Activated CD4-positive, alpha-beta memory T cell treated with anti-CD3 and anti-CD28 coated beads, Interleukin-2, amount 10 ng/mL, durations not matched to agents 7 days and 5 days (primary cell): Measurements from ENCODE around the gene EFEMP2. TPM values are rescaled to one million over a fixed set of nuclear protein-coding genes. Genes with fewer than 3 reads are reported as not detected.

Experiments
- CTCF ChIA-PET: fragments of 350-600 bp; sonication (Branson Sonifier 250); formaldehyde crosslinking; loops from one replicate; lab custom pipeline; 2021; ENCODE audit warnings: antibody characterized with exemption, inconsistent platforms; lab: Charles Lee
- POLR2A ChIA-PET: fragments of 350-600 bp; sonication (Branson Sonifier 250); formaldehyde crosslinking; loops from one replicate; lab custom pipeline; 2021; ENCODE audit warnings: antibody characterized with exemption; lab: Charles Lee
- DNase-seq: peaks from one replicate; pipeline ENCODE4 v3.0.0-alpha.2; 2020
- H3K27ac Mint-ChIP-seq: one replicate; pipeline ENCODE4 v1.8.0; 2021; ENCODE audit warnings: mild to moderate bottlenecking, mixed read lengths
- H3K27me3 Mint-ChIP-seq: one replicate; pipeline ENCODE4 v1.8.0; 2021; ENCODE audit warnings: mixed read lengths
- H3K36me3 Mint-ChIP-seq: one replicate; pipeline ENCODE4 v1.8.0; 2021; ENCODE audit warnings: low read depth, mixed read lengths
- H3K4me1 Mint-ChIP-seq: one replicate; pipeline ENCODE4 v1.8.0; 2021; ENCODE audit warnings: mixed read lengths
- H3K4me3 Mint-ChIP-seq: one replicate; pipeline ENCODE4 v1.8.0; 2021; ENCODE audit warnings: mild to moderate bottlenecking, mixed read lengths
- H3K9me3 Mint-ChIP-seq: one replicate; pipeline ENCODE4 v1.8.0; 2021; ENCODE audit warnings: mixed read lengths
- total RNA-seq, 2 experiments: library from RNA; stranded (reverse); gene quantifications; one replicate each; pipeline ENCODE4 v1.2.3, GENCODE V29; 2021

The EFEMP2 gene
- total RNA-seq, 2 experiments from 2014 or later, result 13.8 to 14.7 TPM

DNA sequence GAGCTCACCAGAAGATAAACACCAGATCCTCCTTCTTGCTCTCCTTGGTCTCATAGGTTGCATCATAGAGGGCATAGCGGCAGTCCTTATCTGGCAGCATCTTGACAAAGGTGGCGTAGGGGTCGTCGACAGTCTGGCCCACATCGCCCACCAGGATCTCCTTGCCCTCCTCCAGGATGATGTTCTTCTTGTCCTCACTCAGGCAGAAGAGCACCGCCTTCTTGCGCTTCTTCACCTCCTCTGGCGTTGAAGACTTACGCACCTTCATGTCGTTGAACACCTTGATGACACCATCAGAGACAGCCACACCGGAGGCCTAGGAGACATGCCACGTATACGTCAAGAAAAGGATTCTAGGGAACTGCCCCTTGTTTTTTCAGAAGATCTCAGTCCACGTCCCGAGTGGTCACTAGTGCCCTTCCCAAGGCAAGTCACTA is 16.7 kb downstream of the EFEMP2 start:
- Mint-ChIP-seq H3K4me1 (peaks cover 48% of the 10 kb centered on the region), H3K36me3 (peaks cover 68% of the 10 kb centered on the region), H3K27ac (peak overlapping the region; percentile 83), H3K27me3 (no peaks in the 10 kb centered on the region), H3K9me3 (peaks cover 5% of the 10 kb centered on the region), H3K4me3 (peak overlapping the region; percentile 91)
- ChIA-PET POLR2A (interaction anchor here (0.7 to 8.9 kb wide), 7 partner anchors 14 to 241 kb away, joined by 3 to 284 read pairs (median 8); partner anchors contain the start of genes AP5B1, BANF1, CCDC85B and EFEMP2), CTCF (interaction anchor here (1.4 to 8.7 kb wide), 2 partner anchors 32 to 144 kb away, joined by 4 to 251 read pairs; partner anchors contain the start of genes CCDC85B, FIBP and KAT5)
- no peak for DNase-seq

GRCh38 chr11:65854852-65855837 is 17.5 kb downstream of the EFEMP2 start:
- Mint-ChIP-seq H3K27me3 (no peaks in the 10 kb centered on the region), H3K36me3 (peaks cover 72% of the 10 kb centered on the region), H3K27ac (peak overlapping the region; percentile 83), H3K9me3 (peaks cover 5% of the 10 kb centered on the region), H3K4me3 (peak overlapping the region; percentile 91), H3K4me1 (peaks cover 45% of the 10 kb centered on the region)
- ChIA-PET CTCF (interaction anchor here (1.4 to 8.7 kb wide), 2 partner anchors 33 to 143 kb away, joined by 4 to 251 read pairs; partner anchors contain the start of genes CCDC85B, FIBP and KAT5), POLR2A (interaction anchor here (0.7 to 8.9 kb wide), 6 partner anchors 15 to 147 kb away, joined by 3 to 284 read pairs (median 18); partner anchors contain the start of genes AP5B1, BANF1, CCDC85B and EFEMP2)
- DNase-seq, result no peak

DNA sequence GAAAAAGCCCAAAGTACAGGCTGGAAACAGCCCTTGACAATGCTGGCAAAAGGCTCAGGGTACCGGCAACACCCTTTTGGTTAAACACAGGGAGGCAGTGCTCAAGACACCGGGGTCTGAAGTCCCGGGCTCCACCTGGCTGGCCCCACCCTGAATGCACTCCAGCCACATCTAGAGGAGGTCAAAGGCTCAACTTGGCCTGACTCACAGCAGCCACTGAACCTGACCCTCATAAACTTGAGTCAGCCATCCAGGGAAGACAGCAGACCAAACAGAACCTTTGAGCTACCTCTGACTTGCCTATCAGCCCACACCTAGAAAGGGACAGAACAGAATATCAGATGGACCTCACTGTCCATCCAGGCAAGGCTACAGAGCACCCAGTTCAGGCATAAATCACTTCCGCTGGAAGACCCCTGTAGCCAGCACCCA is 18.4 kb downstream of the EFEMP2 start:
- POLR2A ChIA-PET, result interaction anchor here (1.5 to 2.5 kb wide), 3 partner anchors 9 to 21 kb away, joined by 4 to 8 read pairs (median 5); partner anchors contain the start of gene SNX32
- H3K27me3 Mint-ChIP-seq, result no peaks in the 10 kb centered on the region
- DNase-seq, result no peak
- H3K27ac Mint-ChIP-seq, result no peak overlapping the region
- CTCF ChIA-PET, result no interaction called here
- H3K9me3 Mint-ChIP-seq, result peaks cover 5% of the 10 kb centered on the region
- peak overlapping the region; percentile 39 for H3K4me3 Mint-ChIP-seq
- H3K4me1 Mint-ChIP-seq, result peaks cover 42% of the 10 kb centered on the region
- peaks cover 70% of the 10 kb centered on the region for H3K36me3 Mint-ChIP-seq

DNA sequence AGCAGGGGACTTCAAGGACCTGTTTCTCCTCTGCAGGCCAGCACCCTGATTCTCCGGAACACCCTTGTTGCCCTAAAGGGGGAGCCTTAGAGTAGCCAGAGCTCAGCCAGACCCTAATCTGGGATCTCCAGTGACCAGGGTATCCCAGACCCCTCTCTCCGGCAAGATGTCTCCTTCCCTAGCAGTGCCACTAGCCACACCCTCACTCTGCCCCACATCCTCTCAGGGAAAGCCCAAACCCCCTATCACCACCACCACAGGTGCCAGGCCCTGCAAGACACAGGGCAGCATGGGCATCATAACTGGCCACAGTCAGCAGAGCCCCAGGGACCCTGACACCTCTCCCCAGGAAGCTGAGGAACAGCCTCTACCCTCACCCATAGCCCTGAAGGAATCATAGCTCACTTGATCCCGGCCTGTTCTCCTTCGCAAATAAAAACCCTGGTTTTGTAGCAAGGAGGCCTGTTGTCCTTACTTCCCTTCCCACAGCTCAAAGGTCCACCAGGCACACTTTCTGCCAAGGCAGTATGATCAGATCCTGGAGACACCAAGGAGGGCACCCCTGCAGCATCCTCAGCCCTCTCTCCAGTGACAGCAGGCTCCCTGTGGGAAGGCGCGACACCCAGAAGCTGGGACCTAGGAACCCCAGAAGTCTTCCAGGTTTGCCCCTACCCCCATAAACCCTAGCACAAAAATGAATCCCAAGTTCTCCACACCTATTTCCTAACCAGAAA is 19.2 kb downstream of the EFEMP2 start:
- CTCF ChIA-PET, result no interaction called here
- Mint-ChIP-seq H3K36me3 (peaks cover 70% of the 10 kb centered on the region), H3K9me3 (peaks cover 5% of the 10 kb centered on the region), H3K4me1 (peaks cover 41% of the 10 kb centered on the region), H3K27me3 (no peaks in the 10 kb centered on the region), H3K27ac (no peak overlapping the region), H3K4me3 (no peak overlapping the region)
- POLR2A ChIA-PET, result interaction anchor here (1.0 to 3.6 kb wide), 8 partner anchors 8 to 141 kb away, joined by 3 to 13 read pairs (median 4); partner anchors contain the start of genes FOSL1 and SNX32
- no peak for DNase-seq

- ChIA-PET POLR2A (interaction anchor here (1.0 to 4.6 kb wide), 15 partner anchors 8 to 214 kb away, joined by 3 to 38 read pairs (median 4); partner anchors contain the start of genes CCDC85B, FIBP, FOSL1 and MUS81), CTCF (interaction anchor here (1.1 to 1.3 kb wide), 3 partner anchors 24 to 150 kb away, joined by 3 to 5 read pairs (median 3); partner anchors contain the start of genes BANF1 and EIF1AD)
- peaks cover 5% of the 10 kb centered on the region for H3K9me3 Mint-ChIP-seq
- H3K27me3 Mint-ChIP-seq, result no peaks in the 10 kb centered on the region
- no peak for DNase-seq
- peaks cover 38% of the 10 kb centered on the region for H3K4me1 Mint-ChIP-seq
- no peak overlapping the region for H3K27ac Mint-ChIP-seq
- no peak overlapping the region for H3K4me3 Mint-ChIP-seq
- peaks cover 68% of the 10 kb centered on the region for H3K36me3 Mint-ChIP-seq
Measured at GRCh38 chr11:65852508-65853245, 19.9 kb downstream of the EFEMP2 start.

DNA sequence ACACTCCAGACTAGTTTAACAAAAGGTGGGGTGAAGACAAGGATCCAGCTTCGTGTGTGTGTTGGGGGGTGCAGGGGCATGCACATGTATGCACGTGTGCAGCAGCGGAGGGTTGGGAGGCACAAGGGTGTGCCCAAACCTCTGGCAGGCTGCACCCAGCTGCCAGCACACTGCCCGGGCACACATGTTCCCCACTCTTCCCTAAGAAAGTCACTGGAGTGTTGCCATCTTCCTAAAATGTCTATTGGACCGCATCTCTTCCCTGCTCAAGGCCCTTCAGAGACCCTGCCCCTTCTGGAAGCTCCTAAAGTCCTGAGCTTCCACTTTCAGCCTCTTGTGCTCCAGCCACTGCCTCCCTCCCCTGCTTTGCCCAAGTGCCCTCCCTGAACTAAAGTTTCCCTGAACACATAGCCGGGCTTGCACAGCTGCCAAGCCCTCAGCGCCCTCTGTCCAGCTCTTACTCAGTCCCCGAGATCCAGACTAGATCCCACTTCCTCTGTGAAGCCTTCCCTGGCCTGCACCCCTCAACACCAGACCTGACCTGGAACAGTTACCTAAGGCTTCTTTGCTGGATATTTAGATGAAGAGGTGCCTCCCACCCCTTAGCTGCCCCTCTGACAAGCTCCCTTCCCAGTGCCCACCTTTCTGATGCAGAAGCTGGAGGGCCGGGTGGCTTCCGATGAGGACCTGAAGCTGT is 20.6 kb downstream of the EFEMP2 start:
- Mint-ChIP-seq H3K4me3 (no peak overlapping the region), H3K9me3 (peaks cover 5% of the 10 kb centered on the region), H3K27me3 (no peaks in the 10 kb centered on the region), H3K27ac (no peak overlapping the region), H3K36me3 (peaks cover 66% of the 10 kb centered on the region), H3K4me1 (peaks cover 38% of the 10 kb centered on the region)
- POLR2A ChIA-PET, result interaction anchor here (0.6 to 4.6 kb wide), 20 partner anchors 9 to 213 kb away, joined by 3 to 38 read pairs (median 4); partner anchors contain the start of genes CCDC85B, CTSW, FIBP and FOSL1
- no peak for DNase-seq
- CTCF ChIA-PET, result interaction anchor here (1.0 to 1.5 kb wide), 11 partner anchors 8 to 194 kb away, joined by 3 to 13 read pairs (median 3); partner anchors contain the start of genes BANF1, EIF1AD, FIBP and KAT5

DNA sequence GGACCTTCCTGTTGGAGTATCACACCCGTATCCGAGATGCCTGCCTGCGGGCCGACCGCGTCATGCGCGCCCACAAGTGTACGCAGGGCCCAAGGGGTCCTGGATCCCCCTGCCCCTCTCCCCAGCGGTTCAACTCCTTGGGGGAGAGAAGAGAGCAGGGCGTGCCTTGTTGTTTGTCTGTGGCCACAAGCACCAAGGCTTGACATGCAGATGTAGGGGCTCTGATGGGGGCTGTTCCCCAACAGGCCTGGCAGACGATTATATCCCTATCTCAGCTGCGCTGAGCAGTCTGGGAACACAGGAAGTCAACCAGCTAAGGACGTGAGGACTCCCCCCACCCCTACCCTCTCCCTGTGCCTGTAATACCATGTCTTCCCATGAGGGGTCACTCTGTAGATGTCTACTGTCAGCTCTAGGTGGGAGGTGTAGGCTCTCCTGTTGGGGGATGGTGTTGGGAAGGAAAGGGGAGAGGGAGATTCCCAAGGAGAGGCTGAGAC is 21.5 kb downstream of the EFEMP2 start:
- no peaks in the 10 kb centered on the region for H3K27me3 Mint-ChIP-seq
- peaks cover 58% of the 10 kb centered on the region for H3K36me3 Mint-ChIP-seq
- CTCF ChIA-PET, result interaction anchor here (1.0 to 1.5 kb wide), 10 partner anchors 9 to 194 kb away, joined by 3 to 13 read pairs (median 4); partner anchors contain the start of genes BANF1, EIF1AD, FIBP and KAT5
- H3K27ac Mint-ChIP-seq, result no peak overlapping the region
- POLR2A ChIA-PET, result interaction anchor here (0.6 to 4.6 kb wide), 20 partner anchors 9 to 212 kb away, joined by 3 to 38 read pairs (median 3); partner anchors contain the start of genes BANF1, CCDC85B, CTSW and EIF1AD
- DNase-seq, result peak; percentile 29
- no peak overlapping the region for H3K4me3 Mint-ChIP-seq
- peaks cover 29% of the 10 kb centered on the region for H3K4me1 Mint-ChIP-seq
- H3K9me3 Mint-ChIP-seq, result peaks cover 5% of the 10 kb centered on the region

DNA sequence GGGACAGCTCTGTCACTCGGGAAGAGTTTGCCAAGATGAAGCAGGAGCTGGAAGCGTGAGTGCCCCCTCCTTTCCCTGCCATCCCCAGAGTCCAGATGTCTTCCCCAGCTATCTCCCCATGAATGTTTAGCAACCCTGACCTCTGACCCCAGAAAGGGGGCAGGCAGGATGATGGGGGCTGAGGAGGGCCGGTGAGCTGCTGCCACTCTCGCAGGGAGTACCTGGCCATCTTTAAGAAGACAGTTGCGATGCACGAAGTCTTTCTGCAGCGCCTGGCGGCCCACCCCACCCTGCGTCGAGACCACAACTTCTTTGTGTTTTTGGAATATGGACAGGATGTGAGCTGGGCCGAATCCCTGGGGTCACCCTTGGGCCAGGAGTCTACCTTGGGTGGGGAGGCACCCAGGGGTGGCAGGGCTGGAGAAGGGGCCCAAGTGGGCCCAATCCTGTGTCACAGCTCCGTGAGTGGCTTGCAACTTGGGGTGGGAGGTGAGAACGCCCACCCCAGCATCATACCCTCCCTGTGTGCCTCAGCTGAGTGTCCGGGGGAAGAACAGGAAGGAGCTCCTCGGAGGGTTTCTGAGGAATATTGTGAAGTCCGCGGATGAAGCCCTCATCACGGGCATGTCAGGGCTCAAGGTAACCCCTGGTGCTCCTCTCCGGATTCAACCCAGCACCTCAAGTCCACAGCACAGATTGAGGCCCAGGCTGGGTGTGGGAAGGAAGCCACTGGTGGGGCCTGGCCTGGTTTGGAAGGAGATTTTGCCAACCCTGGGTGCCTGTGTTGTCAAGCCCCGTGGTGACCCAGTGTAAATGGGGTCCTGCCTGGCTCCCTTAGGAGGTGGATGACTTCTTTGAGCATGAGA is 22.1 kb downstream of the EFEMP2 start:
- DNase-seq, result peak; percentile 17
- Mint-ChIP-seq H3K4me1 (peaks cover 22% of the 10 kb centered on the region), H3K4me3 (no peak overlapping the region), H3K27me3 (no peaks in the 10 kb centered on the region), H3K9me3 (peaks cover 5% of the 10 kb centered on the region), H3K36me3 (peaks cover 51% of the 10 kb centered on the region), H3K27ac (no peak overlapping the region)
- ChIA-PET CTCF (interaction anchor here (1.0 to 2.6 kb wide), 8 partner anchors 9 to 195 kb away, joined by 3 to 13 read pairs (median 4); partner anchors contain the start of genes FIBP, KAT5 and MUS81), POLR2A (interaction anchor here (0.7 to 4.6 kb wide), 13 partner anchors 8 to 172 kb away, joined by 3 to 38 read pairs (median 5); partner anchors contain the start of genes AP5B1, BANF1, CFL1 and EIF1AD)

DNA sequence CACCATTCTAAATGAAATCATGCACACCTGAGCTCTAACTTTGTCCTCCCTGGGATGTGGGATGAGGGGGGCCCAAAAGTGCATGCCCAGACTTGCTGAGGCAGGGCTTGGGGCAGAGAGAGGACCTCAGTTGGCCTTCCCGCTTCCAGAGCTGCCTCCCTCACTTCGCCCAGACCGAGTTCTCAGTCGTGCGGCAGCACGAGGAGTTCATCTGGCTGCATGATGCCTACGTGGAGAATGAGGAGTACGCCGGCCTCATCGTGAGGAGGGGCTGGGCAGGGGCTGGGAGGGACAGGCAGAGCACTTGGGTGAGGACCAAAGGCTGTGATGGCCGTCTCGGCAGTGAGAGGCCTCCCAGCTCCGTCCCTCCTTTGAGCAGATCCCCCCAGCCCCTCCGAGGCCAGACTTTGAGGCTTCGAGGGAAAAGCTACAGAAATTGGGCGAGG is 22.8 kb downstream of the EFEMP2 start:
- H3K27me3 Mint-ChIP-seq, result no peaks in the 10 kb centered on the region
- H3K9me3 Mint-ChIP-seq, result peaks cover 5% of the 10 kb centered on the region
- ChIA-PET POLR2A (interaction anchor here (0.7 to 4.6 kb wide), 9 partner anchors 8 to 129 kb away, joined by 3 to 38 read pairs (median 6); partner anchors contain the start of genes AP5B1, CFL1, MUS81 and RNASEH2C), CTCF (interaction anchor here (2.6 kb wide), 1 partner anchor 10 kb away, joined by 10 read pairs; the partner anchor contains the start of gene MUS81)
- peaks cover 45% of the 10 kb centered on the region for H3K36me3 Mint-ChIP-seq
- H3K4me1 Mint-ChIP-seq, result peaks cover 17% of the 10 kb centered on the region
- no peak for DNase-seq
- no peak overlapping the region for H3K4me3 Mint-ChIP-seq
- no peak overlapping the region for H3K27ac Mint-ChIP-seq
